H1 (cell line): ENCODE data around the gene KSR2.

Experiments used
- CEBPB ChIP-seq: IDR thresholded peaks from 2 replicates; pipeline ENCODE4 v1.6.1; 2012; ENCODE audit warnings: low read depth, low read length
- CHD7 ChIP-seq: fragments of 300-600 bp; sonication (generic); IDR thresholded peaks from 2 replicates; pipeline ENCODE4 v1.7.1; 2012; ENCODE audit warnings: low read length, moderate library complexity, mild to moderate bottlenecking, inconsistent platforms; ENCODE audit not compliant: insufficient replicate concordance
- CTCF ChIP-seq, 3 experiments: IDR thresholded peaks; 1 replicate in 2 of 3; 2 replicates in 1 of 3; pipeline versions ENCODE4 v1.5.1 to v1.6.1; 2011; ENCODE audit warnings: low read length in 3 of 3, mild to moderate bottlenecking in 3 of 3, inconsistent platforms in 2 of 3, low read depth in 1 of 3, moderate library complexity in 1 of 3; ENCODE audit not compliant: insufficient read depth in 1 of 3; ENCODE audit errors: control extremely low read depth in 1 of 3
- EZH2 ChIP-seq: fragments of 200-600 bp; sonication (generic); IDR thresholded peaks from 2 replicates; pipeline ENCODE4 v1.7.1; 2012; ENCODE audit warnings: low read depth, mild to moderate bottlenecking, moderate library complexity, low read length, inconsistent platforms; ENCODE audit not compliant: severe bottlenecking
- GABPA ChIP-seq: IDR thresholded peaks from 2 replicates; pipeline ENCODE4 v1.6.1; 2011; ENCODE audit warnings: mild to moderate bottlenecking, low read length, moderate library complexity, borderline replicate concordance; ENCODE audit not compliant: insufficient read depth
- MAX ChIP-seq: IDR thresholded peaks from 2 replicates; pipeline ENCODE4 v1.6.1; 2012; ENCODE audit warnings: inconsistent platforms
- PHF8 ChIP-seq: fragments of 200-600 bp; sonication (generic); conservative IDR thresholded peaks from 2 replicates; pipeline ENCODE4 v1.7.1; 2012; ENCODE audit warnings: low read depth, mild to moderate bottlenecking, inconsistent platforms, low read length, moderate library complexity
- SIX5 ChIP-seq: IDR thresholded peaks from 2 replicates; pipeline ENCODE4 v1.6.1; 2011; ENCODE audit warnings: mild to moderate bottlenecking, low read depth, low read length
- SP1 ChIP-seq: IDR thresholded peaks from 2 replicates; pipeline ENCODE4 v1.6.1; 2011; ENCODE audit warnings: low read depth, low read length
- USF2 ChIP-seq: IDR thresholded peaks from 2 replicates; pipeline ENCODE4 v1.6.1; 2011; ENCODE audit warnings: low read length, improper control_type of control experiment

GRCh38 chr12:117842630-117843029, 126.2 kb downstream of the KSR2 start:
- TF ChIP-seq CTCF (IDR thresholded peaks at IDR 0.05; ENCODE audit: control extremely low read depth in 1 of 3, insufficient read depth in 1 of 3, low read depth in 1 of 3, low read length in 3 of 3) (no peak), CEBPB (no peak), MAX (no peak), USF2 (no peak), PHF8 (no peak), CHD7 (no peak), SIX5 (no peak), GABPA (no peak), EZH2 (no peak), SP1 (no peak)
